ENCODE measurements around the gene ISOC2. TPM values are rescaled to one million over a fixed set of nuclear protein-coding genes. Genes with fewer than 3 reads are reported as not detected.

ISOC2 gene
- total and polyA plus RNA-seq, 2 donors (not counting 3 experiments of a cell fraction or from before 2014, with no cell fraction given) = 49.3 to 68.7 TPM

- FAIRE-seq (no peak), DNase-seq (ENCODE audit: low read depth, low spot score) (no peak)
- H3K4me1 ChIP-seq (ENCODE audit: control insufficient read depth, extremely low read depth, insufficient read depth, low read length) = peaks cover 13% of the 10 kb centered on the region
- no peaks in the 10 kb centered on the region for H4K20me1 ChIP-seq (replicated peaks; ENCODE audit: control insufficient read depth, extremely low read depth, insufficient read depth, low read length)
- H3K4me2 ChIP-seq (ENCODE audit: insufficient read depth, low read length) = peak overlapping the region; percentile 59
- no peaks in the 10 kb centered on the region for H3K9me3 ChIP-seq (replicated peaks; ENCODE audit: control insufficient read depth, insufficient read depth, low read length)
- H2AFZ ChIP-seq (ENCODE audit: low read depth, low read length) = no peak overlapping the region
- POLR2A ChIA-PET = interaction anchor here (0.7 to 1.1 kb wide), 2 partner anchors 19 kb away, joined by 3 to 6 read pairs; no protein-coding TSS in a partner anchor
- no TSS peak for BruUV-seq (replicated peaks)
- CTCF ChIA-PET = interaction anchor here (0.7 to 1.6 kb wide), 5 partner anchors 8 to 104 kb away, joined by 3 to 4 read pairs (median 3); partner anchors contain the start of genes KMT5C and TMEM238
- H3K79me2 ChIP-seq (ENCODE audit: control insufficient read depth, insufficient read depth, low read length) = peaks cover 53% of the 10 kb centered on the region
- no peaks in the 10 kb centered on the region for H3K27me3 ChIP-seq (ENCODE audit: control insufficient read depth in 2 of 2, insufficient read depth in 2 of 2, low read length in 2 of 2)
- no peaks in the 10 kb centered on the region for H3K9me1 ChIP-seq (replicated peaks; ENCODE audit: control insufficient read depth, extremely low read depth, insufficient read depth, low read length)
- dilution Hi-C loops (cut with MboI; ENCODE audit: extremely low pct_ligation_motif_present, low sequenced_read_pairs) = no loop called here
- TF ChIP-seq CTCF (IDR thresholded peaks at IDR 0.05; ENCODE audit: extremely low read depth in 1 of 2, insufficient read depth in 1 of 2, low read depth in 1 of 2, low read length in 2 of 2) (no peak), EZH2 (IDR thresholded peaks at IDR 0.05; ENCODE audit: borderline replicate concordance, low read depth, low read length, severe bottlenecking) (no peak)
- peak overlapping the region in 1 of 3 experiments; percentile 63 for H3K4me3 ChIP-seq (replicated peaks in 1 of 3; ENCODE audit: insufficient read depth in 1 of 3, low read depth in 1 of 3, low read length in 3 of 3)
- intact Hi-C loops (cut with micrococcal nuclease) = no loop called here
- peaks cover 14 to 21% of the 10 kb centered on the region in 2 experiments for H3K36me3 ChIP-seq (ENCODE audit: control insufficient read depth in 2 of 2, extremely low read depth in 1 of 2, insufficient read depth in 2 of 2, low read length in 2 of 2)
- no peak overlapping the region for H3K27ac ChIP-seq (ENCODE audit: insufficient read depth, low read depth, low read length)
- no peak overlapping the region for H3K9ac ChIP-seq (replicated peaks; ENCODE audit: extremely low read depth, insufficient read depth, low read length)
Measured at GRCh38 chr19:55405638-55406037, 55.8 kb downstream of the ISOC2 start.

Other genes starting within 250 kb of the ISOC2 start
- gene TMEM86B, start 232.9 kb downstream of the ISOC2 start, total RNA-seq = 4.1 and 5.4 TPM in 2 replicates
- gene TMEM86B, start 232.9 kb downstream of the ISOC2 start, polyA plus RNA-seq = 4.5 and 5.8 TPM in 2 replicates
- 68.3 and 71.8 TPM in 2 replicates for gene PPP6R1, start 202.6 kb downstream of the ISOC2 start, total RNA-seq
- 35.7 and 36.0 TPM in 2 replicates for gene PPP6R1, start 202.6 kb downstream of the ISOC2 start, polyA plus RNA-seq
- gene HSPBP1, start 181.5 kb downstream of the ISOC2 start, total RNA-seq = 30.4 and 38.5 TPM in 2 replicates
- gene HSPBP1, start 181.5 kb downstream of the ISOC2 start, polyA plus RNA-seq = 47.5 and 60.3 TPM in 2 replicates
- 0.44 and 0.46 TPM in 2 replicates for gene BRSK1, start 177.6 kb downstream of the ISOC2 start, total RNA-seq
- 0.33 and 0.68 TPM in 2 replicates for gene BRSK1, start 177.6 kb downstream of the ISOC2 start, polyA plus RNA-seq
- gene TMEM150B, start 136.3 kb downstream of the ISOC2 start, total RNA-seq = not detected in 2 replicates
- gene TMEM150B, start 136.3 kb downstream of the ISOC2 start, polyA plus RNA-seq = not detected in 2 replicates
- 11.4 and 13.5 TPM in 2 replicates for gene KMT5C, start 121.8 kb downstream of the ISOC2 start, total RNA-seq
- 7.2 and 11.6 TPM in 2 replicates for gene KMT5C, start 121.8 kb downstream of the ISOC2 start, polyA plus RNA-seq
- gene COX6B2, start 106.9 kb downstream of the ISOC2 start, total RNA-seq = not detected in 2 replicates
- gene COX6B2, start 106.9 kb downstream of the ISOC2 start, polyA plus RNA-seq = not detected in 2 replicates
- not detected in 2 replicates for gene GARIN5B, start 98.4 kb downstream of the ISOC2 start, total RNA-seq
- gene GARIN5B, start 98.4 kb downstream of the ISOC2 start, polyA plus RNA-seq = not detected in 2 replicates
- gene IL11, start 91.2 kb downstream of the ISOC2 start, total RNA-seq = not detected in 2 replicates
- 0.11 TPM in 1 of 2 replicates, not detected in the other for gene IL11, start 91.2 kb downstream of the ISOC2 start, polyA plus RNA-seq
- not detected in 2 replicates for gene TMEM190, start 84.8 kb downstream of the ISOC2 start, total RNA-seq
- gene TMEM190, start 84.8 kb downstream of the ISOC2 start, polyA plus RNA-seq = not detected in 2 replicates
- gene TMEM238, start 77.3 kb downstream of the ISOC2 start, total RNA-seq = 0.35 TPM in 1 of 2 replicates, not detected in the other
- gene TMEM238, start 77.3 kb downstream of the ISOC2 start, polyA plus RNA-seq = 0.18 TPM in 1 of 2 replicates, not detected in the other
- gene RPL28, start 75.7 kb downstream of the ISOC2 start, total RNA-seq = 1,738 and 1,872 TPM in 2 replicates
- gene RPL28, start 75.7 kb downstream of the ISOC2 start, polyA plus RNA-seq = 3,435 and 4,297 TPM in 2 replicates
- 244 and 257 TPM in 2 replicates for gene UBE2S, start 53.9 kb downstream of the ISOC2 start, total RNA-seq
- 176 and 183 TPM in 2 replicates for gene UBE2S, start 53.9 kb downstream of the ISOC2 start, polyA plus RNA-seq
- gene SHISA7, start 18.3 kb downstream of the ISOC2 start, total RNA-seq = not detected in 2 replicates
- not detected in 2 replicates for gene SHISA7, start 18.3 kb downstream of the ISOC2 start, polyA plus RNA-seq
- not detected in 2 replicates for gene C19orf85, start 3.1 kb upstream of the ISOC2 start, total RNA-seq
- gene C19orf85, start 3.1 kb upstream of the ISOC2 start, polyA plus RNA-seq = not detected in 2 replicates
- gene ZNF628, start 15.0 kb upstream of the ISOC2 start, total RNA-seq = 9.0 and 10.4 TPM in 2 replicates
- gene ZNF628, start 15.0 kb upstream of the ISOC2 start, polyA plus RNA-seq = 2.0 and 2.5 TPM in 2 replicates
- gene NAT14, start 23.5 kb upstream of the ISOC2 start, total RNA-seq = 34.4 and 44.7 TPM in 2 replicates
- 39.1 and 42.6 TPM in 2 replicates for gene NAT14, start 23.5 kb upstream of the ISOC2 start, polyA plus RNA-seq
- 1.0 and 1.3 TPM in 2 replicates for gene SSC5D, start 26.8 kb upstream of the ISOC2 start, total RNA-seq
- gene SSC5D, start 26.8 kb upstream of the ISOC2 start, polyA plus RNA-seq = 0.47 and 0.49 TPM in 2 replicates
- gene SBK2, start 75.5 kb upstream of the ISOC2 start, total RNA-seq = not detected in 2 replicates
- not detected in 2 replicates for gene SBK2, start 75.5 kb upstream of the ISOC2 start, polyA plus RNA-seq
- gene SBK3, start 83.9 kb upstream of the ISOC2 start, total RNA-seq = 0.25 and 0.62 TPM in 2 replicates
- gene SBK3, start 83.9 kb upstream of the ISOC2 start, polyA plus RNA-seq = 0.18 and 0.19 TPM in 2 replicates
- 15.7 and 15.9 TPM in 2 replicates for gene ZNF579, start 119.2 kb upstream of the ISOC2 start, total RNA-seq
- 9.9 and 11.6 TPM in 2 replicates for gene ZNF579, start 119.2 kb upstream of the ISOC2 start, polyA plus RNA-seq
- 14.7 and 15.6 TPM in 2 replicates for gene FIZ1, start 137.9 kb upstream of the ISOC2 start, total RNA-seq
- gene FIZ1, start 137.9 kb upstream of the ISOC2 start, polyA plus RNA-seq = 6.6 and 7.0 TPM in 2 replicates
- 14.2 and 15.2 TPM in 2 replicates for gene ZNF524, start 138.6 kb upstream of the ISOC2 start, total RNA-seq
- 15.4 and 22.5 TPM in 2 replicates for gene ZNF524, start 138.6 kb upstream of the ISOC2 start, polyA plus RNA-seq
- gene ZNF865, start 144.0 kb upstream of the ISOC2 start, total RNA-seq = 10.1 and 11.4 TPM in 2 replicates
- 4.0 and 5.2 TPM in 2 replicates for gene ZNF865, start 144.0 kb upstream of the ISOC2 start, polyA plus RNA-seq
- gene ZNF784, start 162.9 kb upstream of the ISOC2 start, total RNA-seq = 4.9 and 7.1 TPM in 2 replicates
- 4.9 and 5.6 TPM in 2 replicates for gene ZNF784, start 162.9 kb upstream of the ISOC2 start, polyA plus RNA-seq
- 32.5 and 41.1 TPM in 2 replicates for gene ZNF580, start 179.4 kb upstream of the ISOC2 start, total RNA-seq
- gene ZNF580, start 179.4 kb upstream of the ISOC2 start, polyA plus RNA-seq = 13.7 and 16.9 TPM in 2 replicates
- gene ZNF581, start 182.0 kb upstream of the ISOC2 start, total RNA-seq = 27.8 and 31.4 TPM in 2 replicates
- 32.3 and 37.0 TPM in 2 replicates for gene ZNF581, start 182.0 kb upstream of the ISOC2 start, polyA plus RNA-seq
- gene CCDC106, start 186.6 kb upstream of the ISOC2 start, total RNA-seq = 11.8 and 13.2 TPM in 2 replicates
- gene CCDC106, start 186.6 kb upstream of the ISOC2 start, polyA plus RNA-seq = 12.0 and 17.8 TPM in 2 replicates
- gene U2AF2, start 193.4 kb upstream of the ISOC2 start, total RNA-seq = 246 and 259 TPM in 2 replicates
- gene U2AF2, start 193.4 kb upstream of the ISOC2 start, polyA plus RNA-seq = 173 and 183 TPM in 2 replicates
- gene EPN1, start 213.6 kb upstream of the ISOC2 start, total RNA-seq = 133 and 138 TPM in 2 replicates
- 76.9 and 87.2 TPM in 2 replicates for gene EPN1, start 213.6 kb upstream of the ISOC2 start, polyA plus RNA-seq